Stimulated activated CD4-positive, alpha-beta T cell treated with anti-CD3 and anti-CD28 coated beads, Interleukin-4, amount 100 ng/mL, for 24 hours (primary cell): ENCODE results near the gene MYOF.
A peak's percentile ranks its signal among the peaks of the same experiment; 100 is the strongest.
"Not testable (repeated sequence)": the region's sequence is repeated elsewhere in the genome, so short reads cannot be mapped to it uniquely, and the experiment has no call there.

Experiments
- DNase-seq: peaks from one replicate; pipeline ENCODE4 v3.0.0-alpha.2; 2020

MYOF gene

GRCh38 chr10:93386631-93387369 is 95.3 kb downstream of the MYOF start:
- peak; percentile 10 for DNase-seq

DNA sequence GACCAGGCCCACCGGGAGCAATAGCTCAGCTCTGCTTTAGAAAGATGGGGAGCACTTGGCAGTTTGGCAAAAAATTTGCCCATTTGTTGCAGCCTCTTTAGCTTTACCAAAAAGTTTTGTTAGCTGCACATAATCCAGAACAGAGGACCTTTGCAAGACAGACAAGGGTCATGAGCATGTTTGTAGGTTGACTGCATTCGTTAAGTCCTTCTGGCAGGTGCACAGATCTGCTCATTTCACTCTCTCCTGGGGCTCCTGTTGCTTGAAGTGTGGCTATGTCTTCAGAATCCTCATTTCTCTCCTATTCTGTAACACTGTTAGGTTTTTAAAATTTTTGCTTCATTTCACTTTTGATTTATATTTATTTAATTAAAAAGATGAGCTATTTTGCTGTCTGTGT is 96.8 kb downstream of the MYOF start:
- no peak for DNase-seq

GRCh38 chr10:93384006-93384405 is 98.1 kb downstream of the MYOF start:
- no peak for DNase-seq

GRCh38 chr10:93383562-93383981 is 98.6 kb downstream of the MYOF start:
- no peak for DNase-seq

GRCh38 chr10:93379731-93380575 is 102.2 kb downstream of the MYOF start:
- DNase-seq, result peak; percentile 68

DNA sequence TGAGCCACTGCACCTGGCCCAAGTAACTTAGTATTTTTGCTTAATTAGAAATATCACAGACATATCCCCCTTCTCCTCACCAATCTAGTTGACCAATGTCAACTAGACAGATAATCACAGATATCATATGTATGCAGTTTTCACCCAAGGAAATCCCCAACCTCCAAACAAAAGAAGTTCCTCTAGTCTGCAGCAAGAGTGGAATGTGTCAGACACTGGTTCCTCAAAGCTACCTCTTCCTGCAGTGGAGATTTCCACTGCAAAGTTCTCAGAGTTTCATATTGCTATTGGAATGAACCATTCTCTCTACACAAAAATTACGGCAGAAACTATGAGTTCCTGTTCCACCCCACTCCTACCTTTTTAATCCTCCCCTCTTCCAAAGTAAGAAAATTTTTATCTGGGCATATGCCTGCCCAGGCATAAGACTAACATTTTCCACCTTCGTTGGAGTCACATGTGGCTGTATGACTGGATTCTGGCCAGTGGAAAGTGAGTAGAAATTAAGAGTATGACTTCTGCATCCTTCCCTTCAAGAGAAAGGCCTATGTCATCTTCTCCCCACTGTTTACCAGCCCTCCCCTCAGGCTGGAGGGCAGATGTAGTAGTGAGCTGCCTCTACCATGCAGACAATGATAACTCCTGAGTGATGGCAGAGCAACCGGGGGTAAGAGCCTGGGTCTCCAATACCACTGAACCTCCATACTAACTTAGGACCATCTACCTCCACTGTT is 103.0 kb downstream of the MYOF start:
- DNase-seq, result peak; percentile 32

DNA sequence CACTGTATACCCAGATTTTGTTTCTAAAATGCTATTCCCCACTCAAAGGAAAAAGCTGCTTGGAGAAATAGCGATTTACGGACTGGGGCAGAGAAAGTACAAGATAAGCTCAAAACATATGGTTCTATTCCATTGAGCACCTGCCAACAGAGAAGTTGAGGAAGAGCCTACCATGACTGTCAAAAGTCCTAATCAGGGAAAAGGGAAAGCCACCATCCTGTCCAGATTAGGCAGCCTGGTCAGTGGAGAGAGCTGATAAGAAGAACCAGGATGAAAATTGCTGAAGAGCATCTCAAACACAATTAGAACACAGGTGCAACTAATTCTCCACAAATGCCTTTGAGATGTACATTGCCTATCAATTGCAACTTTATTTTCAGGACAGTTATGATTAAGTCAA is 104.1 kb downstream of the MYOF start:
- no peak for DNase-seq

DNA sequence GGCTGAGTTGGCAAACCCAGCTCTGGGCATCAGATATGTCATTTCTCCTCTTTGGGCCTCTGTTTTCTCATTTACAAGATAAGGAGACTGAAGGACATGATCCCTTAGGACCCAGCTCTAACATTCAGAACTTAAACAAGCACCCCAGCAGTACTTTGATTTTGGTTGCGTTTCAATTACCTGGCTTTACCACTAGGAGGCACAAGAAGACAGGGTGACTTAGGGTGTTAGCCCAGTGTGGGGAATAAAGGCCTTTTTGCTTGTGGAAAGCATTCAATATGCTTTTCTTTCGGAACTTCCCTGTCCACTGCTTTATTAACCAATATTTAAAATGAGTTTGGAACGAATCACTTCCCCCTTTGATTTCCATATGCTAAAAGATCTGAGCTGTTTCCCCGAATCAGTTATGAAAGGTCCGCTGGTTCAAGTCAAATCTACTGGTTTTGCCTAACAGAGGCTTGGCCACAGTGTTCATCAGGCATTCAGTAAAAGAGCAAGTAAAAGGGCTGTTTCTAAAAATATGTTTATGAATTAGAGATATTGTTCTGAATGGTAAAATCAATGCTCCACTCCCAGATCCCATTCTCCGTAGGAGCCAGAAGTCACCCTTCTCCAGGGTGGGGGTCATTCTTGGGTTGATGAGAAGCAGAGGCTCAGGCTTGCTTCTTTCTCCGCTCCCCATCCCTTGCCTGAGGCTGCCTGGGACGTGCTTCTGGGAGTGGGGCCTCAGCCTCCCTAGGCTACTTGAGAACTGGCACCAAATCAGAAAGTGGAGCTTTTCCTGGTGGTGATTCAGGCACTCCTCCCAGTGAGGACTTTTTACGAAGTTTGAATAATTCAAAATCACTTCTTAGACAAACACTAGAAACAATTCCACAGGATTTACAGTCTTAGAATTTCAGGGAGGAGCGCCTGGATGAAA is 105.5 kb downstream of the MYOF start:
- DNase-seq, result peak; percentile 59

DNA sequence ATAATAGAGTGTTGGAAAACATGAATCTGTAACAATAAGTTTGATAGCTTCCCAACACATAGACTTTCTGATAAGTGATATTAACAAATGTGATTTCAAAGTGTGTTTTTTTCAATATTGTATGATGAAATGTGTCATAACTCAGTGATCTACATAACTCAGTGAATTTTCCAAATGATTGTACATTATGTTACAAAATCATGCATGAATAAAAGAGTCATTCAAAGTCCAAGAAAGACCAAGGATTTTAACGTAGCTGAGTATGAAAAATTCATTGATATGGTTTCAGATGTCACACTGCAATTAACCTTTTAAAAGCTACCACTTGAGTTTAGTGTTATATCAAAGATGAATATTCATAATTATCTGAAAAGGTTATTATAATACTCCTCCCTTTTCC is 111.2 kb downstream of the MYOF start:
- DNase-seq, result no peak

DNA sequence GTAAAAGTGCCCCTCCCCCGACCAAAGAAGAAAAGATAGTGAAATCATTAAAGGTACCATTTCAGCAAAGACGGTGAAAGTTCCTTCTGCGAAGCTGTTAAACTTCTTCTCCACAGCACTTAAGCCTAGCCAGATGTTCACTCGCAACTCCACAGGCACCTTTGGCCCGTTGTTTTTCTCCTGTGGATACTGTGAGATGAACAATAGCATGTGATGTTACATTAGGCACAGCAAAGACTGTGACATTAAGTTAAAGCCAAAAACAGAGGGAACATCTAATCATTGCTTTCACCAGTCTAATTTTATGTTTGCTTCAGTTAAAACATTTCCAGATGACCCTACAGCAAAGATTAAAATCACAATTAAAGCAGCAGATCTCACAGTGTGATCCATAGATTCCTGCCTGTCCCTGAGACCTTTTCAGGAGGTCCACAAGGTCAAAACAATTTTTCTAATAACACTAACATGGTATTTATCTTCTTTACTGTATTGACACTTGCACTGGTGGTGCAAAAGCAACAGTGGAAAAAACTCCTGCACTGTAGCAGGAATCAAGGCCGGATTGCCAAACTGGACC is 112.5 kb downstream of the MYOF start:
- DNase-seq, result no peak

GRCh38 chr10:93368210-93368609 is 113.9 kb downstream of the MYOF start:
- DNase-seq, result no peak

- DNase-seq, result no peak
Measured at GRCh38 chr10:93367664-93368063, 114.5 kb downstream of the MYOF start.

DNA sequence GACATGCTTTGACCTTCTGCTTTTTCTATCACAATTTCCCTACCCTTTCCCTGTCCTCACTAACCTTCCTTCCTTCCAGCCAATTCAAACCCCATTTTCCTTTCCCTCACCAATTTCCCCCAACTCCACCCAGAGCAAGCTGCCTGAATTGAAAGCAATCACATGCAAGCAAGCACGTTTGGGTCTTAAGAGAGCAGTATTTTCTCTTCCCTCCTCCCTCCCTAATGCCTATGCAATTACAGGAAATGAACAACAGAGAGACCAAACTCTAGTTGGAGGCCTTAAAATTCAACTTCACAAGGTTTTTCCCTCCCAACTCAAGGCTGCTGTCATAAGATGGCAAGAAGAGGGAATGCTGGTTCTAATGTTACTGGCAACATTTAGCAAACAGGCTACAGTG is 117.2 kb downstream of the MYOF start:
- DNase-seq, result no peak

DNA sequence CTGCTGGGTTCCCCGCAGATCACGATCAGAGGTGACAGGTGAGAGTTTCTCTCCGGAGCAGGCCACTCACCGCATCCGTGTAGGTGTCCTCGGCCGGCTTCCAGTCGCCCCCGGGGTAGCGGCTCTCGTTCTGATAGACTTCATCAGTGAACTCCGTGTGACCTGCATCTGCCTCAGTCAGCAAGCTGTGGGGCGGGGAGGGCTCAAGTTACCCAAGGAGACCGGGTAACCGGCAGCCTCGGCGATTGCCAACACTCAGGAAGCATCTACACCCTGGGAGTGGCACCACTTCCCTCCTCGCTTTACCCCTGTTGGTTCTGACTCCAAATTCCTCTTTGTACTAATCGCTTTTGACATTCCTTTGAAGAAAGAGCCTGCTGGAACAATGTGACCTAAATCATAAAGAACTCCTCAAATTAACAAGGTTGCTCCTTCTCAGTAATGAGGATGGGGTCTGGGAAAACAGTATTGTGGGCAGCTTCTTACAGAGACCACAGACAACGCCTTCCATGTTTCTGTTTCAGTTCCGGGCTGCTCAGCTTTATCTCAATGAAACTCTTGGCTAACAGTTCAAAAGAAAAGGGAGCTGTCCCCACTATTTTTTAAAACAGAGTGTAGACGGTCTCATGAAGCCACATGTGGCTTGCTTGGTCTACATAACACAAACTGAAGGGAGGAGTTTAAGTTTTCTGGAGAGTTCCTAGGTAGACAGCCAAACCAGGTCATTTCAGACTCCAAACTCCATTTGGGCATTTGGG is 118.1 kb downstream of the MYOF start:
- DNase-seq, result no peak

GRCh38 chr10:93358398-93358797 is 123.7 kb downstream of the MYOF start:
- DNase-seq, result not testable (repeated sequence)

GRCh38 chr10:93357680-93358079 is 124.5 kb downstream of the MYOF start:
- no peak for DNase-seq

DNA sequence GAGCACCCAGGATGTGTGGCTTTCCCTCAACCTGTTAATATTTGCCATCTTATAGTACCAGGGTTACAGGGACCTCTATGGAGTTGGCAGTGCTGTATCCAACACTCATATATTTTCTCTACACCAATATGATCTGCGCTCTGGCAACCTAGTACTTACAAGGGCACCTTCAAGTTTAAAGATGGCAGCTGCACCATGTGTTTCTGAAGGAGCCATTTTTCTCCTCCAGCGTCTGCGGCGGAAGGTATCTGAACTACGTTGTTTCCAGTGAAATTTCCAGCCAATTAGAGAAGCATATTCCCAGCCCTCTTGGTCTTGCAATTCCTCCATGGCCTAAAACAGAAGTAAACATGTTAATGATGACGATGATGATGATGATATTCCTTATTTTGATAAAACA is 125.6 kb downstream of the MYOF start:
- DNase-seq, result no peak

- no peak for DNase-seq
Measured at GRCh38 chr10:93352638-93353383, 129.3 kb downstream of the MYOF start.

- DNase-seq, result no peak
Measured at GRCh38 chr10:93346694-93347093, 135.4 kb downstream of the MYOF start.

- no peak for DNase-seq
Measured at GRCh38 chr10:93346108-93346507, 136.0 kb downstream of the MYOF start.

DNA sequence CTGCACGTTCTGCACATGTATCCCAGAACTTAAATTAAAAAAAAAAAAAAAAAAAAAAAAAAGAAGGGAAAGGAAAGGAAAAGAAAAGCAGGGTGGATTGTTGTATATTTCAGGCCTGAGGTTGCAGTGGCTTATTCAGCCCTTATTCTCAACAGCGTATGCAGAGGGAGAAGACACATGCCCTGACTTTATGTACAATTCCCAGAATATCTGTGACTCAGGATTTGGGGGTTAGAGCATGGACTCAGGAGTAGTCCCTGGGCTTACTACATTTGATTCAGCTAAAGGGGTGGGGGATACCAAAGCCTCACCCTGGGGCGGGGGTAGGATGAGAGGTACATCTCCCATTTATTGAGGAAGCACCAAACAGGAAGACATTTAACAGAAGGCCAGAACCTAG is 137.4 kb downstream of the MYOF start:
- DNase-seq, result no peak
